A673 (cell line): Measurements from ENCODE around the gene TNRC6C. TPM values are rescaled to one million over a fixed set of nuclear protein-coding genes. Genes with fewer than 3 reads are reported as not detected.

Source experiments
- BruUV-seq: library from RNA; stranded (reverse); fragments of 400-500 nt; replicated peaks from 2 replicates; lab custom pipeline; 2021; lab: Mats Ljungman, UMichigan
- CTCF ChIA-PET: fragments of 300-600 bp; sonication (Branson Sonifier 250); formaldehyde crosslinking; loops from one replicate; lab custom pipeline; 2022; ENCODE audit warnings: antibody characterized with exemption; lab: Charles Lee
- POLR2A ChIA-PET: fragments of 300-600 bp; sonication (Branson Sonifier 250); formaldehyde crosslinking; loops from one replicate; lab custom pipeline; 2022; ENCODE audit warnings: antibody characterized with exemption; ENCODE audit not compliant: low non-redundant PET; lab: Charles Lee
- DNase-seq: peaks from one replicate; pipeline ENCODE4 v3.0.0-alpha.2; 2015; ENCODE audit warnings: low spot score
- H3K27ac ChIP-seq: fragments of 200-600 bp; sonication (generic); 2 replicates; pipeline ENCODE4 v1.5.1; 2016; ENCODE audit warnings: mixed run types, low read depth, mild to moderate bottlenecking, mixed read lengths, antibody characterized with exemption, low read length; ENCODE audit not compliant: poor library complexity, severe bottlenecking
- H3K27me3 ChIP-seq: fragments of 200-600 bp; sonication (generic); replicated peaks from 2 replicates; pipeline ENCODE4 v1.6.1; 2017; ENCODE audit warnings: mixed run types, low read depth, mild to moderate bottlenecking, mixed read lengths, antibody characterized with exemption, low read length; ENCODE audit not compliant: insufficient read depth, poor library complexity
- H3K36me3 ChIP-seq: fragments of 200-600 bp; sonication (generic); 2 replicates; pipeline ENCODE4 v1.6.1; 2016; ENCODE audit warnings: mixed run types, mild to moderate bottlenecking, mixed read lengths, antibody characterized with exemption, low read length; ENCODE audit not compliant: insufficient read depth, poor library complexity, severe bottlenecking
- H3K4me1 ChIP-seq: fragments of 200-600 bp; sonication (generic); 2 replicates; pipeline ENCODE4 v1.6.1; 2017; ENCODE audit warnings: mixed run types, mild to moderate bottlenecking, mixed read lengths, antibody characterized with exemption, low read length; ENCODE audit not compliant: insufficient read depth, poor library complexity, severe bottlenecking
- H3K4me3 ChIP-seq: fragments of 200-600 bp; sonication (generic); 2 replicates; pipeline ENCODE4 v1.5.1; 2016; ENCODE audit warnings: low read depth, mixed run types, mild to moderate bottlenecking, mixed read lengths, low read length; ENCODE audit not compliant: poor library complexity, severe bottlenecking
- H3K9me3 ChIP-seq: fragments of 200-600 bp; sonication (generic); 2 replicates; pipeline ENCODE4 v1.6.1; 2016; ENCODE audit warnings: mixed run types, low read depth, mild to moderate bottlenecking, mixed read lengths, antibody characterized with exemption, low read length; ENCODE audit not compliant: poor library complexity, severe bottlenecking
- CTCF ChIP-seq: fragments of 300-800, 200-600 bp; sonication (generic); conservative IDR thresholded peaks from 2 replicates; pipeline ENCODE4 v1.5.1; 2017; ENCODE audit warnings: low read depth, mild to moderate bottlenecking, antibody characterized with exemption, low read length, moderate library complexity, mixed read lengths
- EZH2 ChIP-seq: fragments of 200-600 bp; sonication (generic); IDR thresholded peaks from 2 replicates; pipeline ENCODE4 v1.6.1; 2017; ENCODE audit warnings: borderline replicate concordance, low read depth, mild to moderate bottlenecking, mixed read lengths, antibody characterized with exemption, low read length; ENCODE audit not compliant: poor library complexity, severe bottlenecking
- intact Hi-C: fragments of 100-400 bp; cut with micrococcal nuclease; formaldehyde crosslinking; loops from one replicate; pipeline ENCODE4 v1.10.0; 2022; ENCODE audit not compliant: unreplicated experiment
- total RNA-seq: library from RNA; stranded (reverse); gene quantifications from 2 replicates; pipeline ENCODE4 v1.2.3, GENCODE V29; 2021

Gene TNRC6C
- total RNA-seq, 1 experiment from 2014 or later: 26.7 TPM

- no peak for TF ChIP-seq CTCF
- no peak for TF ChIP-seq EZH2
- Histone ChIP-seq H3K27me3 (no peaks in the 10 kb centered on the region), H3K9me3 (no peaks in the 10 kb centered on the region), H3K36me3 (no peaks in the 10 kb centered on the region), H3K27ac (no peak overlapping the region), H3K4me3 (peak overlapping the region; percentile 23), H3K4me1 (peaks cover 38% of the 10 kb centered on the region)
- no peak for DNase-seq
- ChIA-PET CTCF (no interaction called here), POLR2A (no interaction called here)
- intact Hi-C loops: no loop called here
- BruUV-seq: no TSS peak
These were observed 173.7 kb downstream of the TNRC6C start for GRCh38 chr17:78132084-78132676.

- Histone ChIP-seq H3K27ac (no peak overlapping the region), H3K4me3 (no peak overlapping the region), H3K9me3 (no peaks in the 10 kb centered on the region), H3K36me3 (no peaks in the 10 kb centered on the region), H3K27me3 (no peaks in the 10 kb centered on the region), H3K4me1 (peaks cover 33% of the 10 kb centered on the region)
- CTCF ChIA-PET: no interaction called here
- TF ChIP-seq CTCF: no peak
- no peak for TF ChIP-seq EZH2
- BruUV-seq: no TSS peak
- DNase-seq: no peak
- intact Hi-C loops: no loop called here
- POLR2A ChIA-PET: no interaction called here
These were observed 174.3 kb downstream of the TNRC6C start for GRCh38 chr17:78132767-78133178.

GRCh38 chr17:78133179-78133951 is 174.9 kb downstream of the TNRC6C start:
- H3K36me3 ChIP-seq: no peaks in the 10 kb centered on the region
- no TSS peak for BruUV-seq
- DNase-seq: no peak
- H3K27me3 ChIP-seq: no peaks in the 10 kb centered on the region
- no peak overlapping the region for H3K4me3 ChIP-seq
- TF ChIP-seq EZH2 (no peak), CTCF (no peak)
- no peak overlapping the region for H3K27ac ChIP-seq
- H3K4me1 ChIP-seq: peaks cover 27% of the 10 kb centered on the region
- intact Hi-C loops: no loop called here
- no peaks in the 10 kb centered on the region for H3K9me3 ChIP-seq
- ChIA-PET POLR2A (no interaction called here), CTCF (no interaction called here)
